Testis (tissue), 2 donors: ENCODE measurements around the gene JAKMIP1.

Source experiments
- POLR2A ChIP-seq: fragments of 450-650 bp; IDR thresholded peaks from one replicate; pipeline ENCODE4 v1.6.1; 2017; ENCODE audit warnings: antibody characterized with exemption, mild to moderate bottlenecking, moderate library complexity
- TF ChIP-seq, protein P1 (sequence below), 3 experiments: fragments of 450-650 bp in 2 of 3; fragments of 200-600 bp in 1 of 3; sonication (generic) in 1 of 3; IDR thresholded peaks; one replicate each; pipeline ENCODE4 v1.5.1; 2016 to 2019; ENCODE audit warnings: antibody characterized with exemption in 3 of 3, mild to moderate bottlenecking in 2 of 3, moderate library complexity in 1 of 3

DNA sequence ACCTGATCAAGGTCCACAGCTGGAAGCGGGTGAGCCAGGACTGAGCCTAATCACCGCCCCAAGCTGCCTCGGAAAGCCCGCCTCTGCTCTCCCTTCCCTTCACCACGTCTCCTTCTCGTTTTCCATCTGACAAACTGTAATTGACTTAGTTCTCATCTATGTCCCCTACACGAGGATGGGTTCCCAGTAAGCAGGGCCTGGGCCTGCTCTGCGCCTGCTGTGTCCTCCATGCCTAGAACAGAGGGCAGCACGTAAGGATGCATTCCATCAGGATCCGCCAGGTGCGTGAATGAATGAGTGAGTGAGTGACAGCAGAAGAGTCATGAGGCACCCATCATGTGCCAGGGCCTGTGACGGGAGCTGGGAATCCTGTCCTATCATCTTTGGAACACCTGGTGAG lies 86.7 kb downstream of the JAKMIP1 start:
- no peak for TF ChIP-seq POLR2A
- TF ChIP-seq, protein P1, sequence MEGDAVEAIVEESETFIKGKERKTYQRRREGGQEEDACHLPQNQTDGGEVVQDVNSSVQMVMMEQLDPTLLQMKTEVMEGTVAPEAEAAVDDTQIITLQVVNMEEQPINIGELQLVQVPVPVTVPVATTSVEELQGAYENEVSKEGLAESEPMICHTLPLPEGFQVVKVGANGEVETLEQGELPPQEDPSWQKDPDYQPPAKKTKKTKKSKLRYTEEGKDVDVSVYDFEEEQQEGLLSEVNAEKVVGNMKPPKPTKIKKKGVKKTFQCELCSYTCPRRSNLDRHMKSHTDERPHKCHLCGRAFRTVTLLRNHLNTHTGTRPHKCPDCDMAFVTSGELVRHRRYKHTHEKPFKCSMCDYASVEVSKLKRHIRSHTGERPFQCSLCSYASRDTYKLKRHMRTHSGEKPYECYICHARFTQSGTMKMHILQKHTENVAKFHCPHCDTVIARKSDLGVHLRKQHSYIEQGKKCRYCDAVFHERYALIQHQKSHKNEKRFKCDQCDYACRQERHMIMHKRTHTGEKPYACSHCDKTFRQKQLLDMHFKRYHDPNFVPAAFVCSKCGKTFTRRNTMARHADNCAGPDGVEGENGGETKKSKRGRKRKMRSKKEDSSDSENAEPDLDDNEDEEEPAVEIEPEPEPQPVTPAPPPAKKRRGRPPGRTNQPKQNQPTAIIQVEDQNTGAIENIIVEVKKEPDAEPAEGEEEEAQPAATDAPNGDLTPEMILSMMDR (IDR thresholded peaks at IDR 0.05): no peak
